Immature natural killer cell (primary cell): ENCODE results near the gene TMEM158. TPM values are rescaled to one million over a fixed set of nuclear protein-coding genes. Genes with fewer than 3 reads are reported as not detected.

Source experiments
- DNase-seq, 3 donors: peaks; one replicate each; pipeline ENCODE4 v3.0.0; 2022; ENCODE audit warnings: mixed read lengths in 1 of 3
- H3K27ac Mint-ChIP-seq, 6 donors: one replicate each; pipeline ENCODE4 v1.8.0; 2020; ENCODE audit warnings: mixed read lengths in 6 of 6, mild to moderate bottlenecking in 5 of 6, inconsistent platforms in 4 of 6, moderate library complexity in 3 of 6
- H3K27me3 Mint-ChIP-seq, 3 donors: one replicate each; pipeline ENCODE4 v1.8.0; 2020 to 2021; ENCODE audit warnings: low read depth in 3 of 3, mild to moderate bottlenecking in 3 of 3, mixed read lengths in 3 of 3, moderate library complexity in 3 of 3, inconsistent platforms in 1 of 3
- H3K36me3 Mint-ChIP-seq, 3 donors: one replicate each; pipeline ENCODE4 v1.8.0; 2020; ENCODE audit warnings: mixed read lengths in 3 of 3, inconsistent platforms in 2 of 3, mild to moderate bottlenecking in 2 of 3
- H3K4me1 Mint-ChIP-seq, 2 donors: one replicate each; pipeline ENCODE4 v1.8.0; 2020; ENCODE audit warnings: inconsistent platforms in 2 of 2, mild to moderate bottlenecking in 2 of 2, mixed read lengths in 2 of 2, moderate library complexity in 1 of 2
- H3K4me3 Mint-ChIP-seq, 5 donors: one replicate each; pipeline ENCODE4 v1.8.0; 2020; ENCODE audit warnings: mild to moderate bottlenecking in 5 of 5, mixed read lengths in 5 of 5, inconsistent platforms in 3 of 5, moderate library complexity in 3 of 5
- H3K9me3 Mint-ChIP-seq, 6 donors: one replicate each; pipeline ENCODE4 v1.8.0; 2020; ENCODE audit warnings: mild to moderate bottlenecking in 6 of 6, mixed read lengths in 6 of 6, inconsistent platforms in 4 of 6, moderate library complexity in 3 of 6
- polyA plus RNA-seq, 3 donors: library from polyadenylated mRNA; unstranded; fragments of 300-500 nt; fragmentation: Illumina TruSeq; gene quantifications; one replicate each; pipeline ENCODE4 v1.2.3, GENCODE V29; 2021

The TMEM158 gene
- polyA plus RNA-seq, 3 donors from 2014 or later = not detected

DNA sequence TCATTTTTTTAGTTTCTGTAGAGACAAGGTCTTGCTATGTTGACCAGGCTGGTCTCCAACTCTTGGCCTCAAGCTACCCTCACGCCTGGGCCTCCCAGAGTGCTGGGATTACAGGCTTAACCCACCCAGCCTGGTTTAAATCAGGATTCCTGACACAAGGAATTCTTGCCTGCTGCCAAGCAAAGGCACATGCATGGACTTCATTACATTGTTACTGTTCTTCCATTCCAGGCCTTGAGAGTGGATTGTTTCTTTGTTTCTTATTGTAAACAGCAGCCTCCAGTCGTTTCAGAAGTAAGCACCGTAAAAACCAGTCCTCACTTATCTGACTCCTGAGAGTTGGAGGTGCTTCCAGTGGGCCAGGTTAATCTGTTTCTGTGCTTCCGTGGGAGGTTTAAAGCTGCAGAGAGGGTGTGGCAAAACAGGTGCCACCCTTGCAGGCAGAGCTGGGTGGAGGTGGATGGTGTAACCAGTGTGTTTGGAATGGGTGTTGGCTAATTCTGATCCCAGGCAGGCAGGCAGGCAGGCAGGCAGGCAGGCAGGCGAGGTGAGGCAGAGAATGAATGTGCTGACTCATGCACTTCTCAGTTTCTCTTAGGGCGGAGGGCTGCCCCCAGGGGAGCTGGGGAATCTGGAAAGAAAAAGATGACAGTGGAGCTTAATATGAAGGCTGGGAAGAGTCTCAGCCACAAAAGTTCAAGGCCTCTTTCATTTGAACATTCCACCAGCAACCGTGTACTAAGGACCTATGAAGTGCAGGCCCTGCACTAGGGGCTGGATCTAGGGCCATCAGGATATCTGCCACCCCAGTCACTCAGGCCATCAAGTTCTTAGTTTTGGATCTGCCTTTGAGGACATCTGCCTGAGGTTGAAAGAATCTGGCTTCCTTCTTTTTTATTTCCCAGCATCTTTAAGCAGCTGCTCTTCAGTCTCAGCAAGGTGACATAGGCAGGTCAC lies 42.9 kb downstream of the TMEM158 start:
- H3K27me3 Mint-ChIP-seq = peaks cover 4 to 6% (median 5%) of the 10 kb centered on the region in 3 donors
- no peak overlapping the region for H3K27ac Mint-ChIP-seq
- no peak overlapping the region for H3K4me3 Mint-ChIP-seq

DNA sequence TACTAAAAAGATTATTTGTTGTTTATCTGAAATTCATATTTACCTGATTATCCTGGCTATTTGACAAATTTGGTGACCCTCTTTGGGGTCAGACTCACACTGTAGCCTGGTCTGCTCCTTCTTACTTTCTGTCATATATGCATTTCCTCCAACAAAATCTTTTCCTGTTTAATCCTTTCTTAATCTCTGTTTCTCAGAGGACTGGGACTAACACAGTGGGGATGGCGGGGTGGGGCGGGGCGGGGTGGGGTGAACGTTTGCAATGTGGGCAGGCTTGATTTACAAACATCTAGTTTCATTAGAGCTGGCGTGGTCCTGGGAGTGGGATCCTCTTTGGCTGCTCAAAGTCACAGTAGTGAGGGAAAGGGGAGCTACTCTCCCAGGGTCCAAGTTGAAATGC lies 44.6 kb downstream of the TMEM158 start:
- H3K27me3 Mint-ChIP-seq = peaks cover 4 to 5% (median 4%) of the 10 kb centered on the region in 3 donors
- no peaks in the 10 kb centered on the region for H3K36me3 Mint-ChIP-seq
- no peaks in the 10 kb centered on the region for H3K9me3 Mint-ChIP-seq
- no peaks in the 10 kb centered on the region for H3K4me1 Mint-ChIP-seq
- DNase-seq = no peak
- no peak overlapping the region for H3K4me3 Mint-ChIP-seq
- no peak overlapping the region for H3K27ac Mint-ChIP-seq

More for the DNA sequence above, 42.9 kb downstream of the TMEM158 start:
- no peaks in the 10 kb centered on the region for H3K4me1 Mint-ChIP-seq
- DNase-seq = no peak
- no peaks in the 10 kb centered on the region for H3K36me3 Mint-ChIP-seq
- H3K9me3 Mint-ChIP-seq = no peaks in the 10 kb centered on the region

DNA sequence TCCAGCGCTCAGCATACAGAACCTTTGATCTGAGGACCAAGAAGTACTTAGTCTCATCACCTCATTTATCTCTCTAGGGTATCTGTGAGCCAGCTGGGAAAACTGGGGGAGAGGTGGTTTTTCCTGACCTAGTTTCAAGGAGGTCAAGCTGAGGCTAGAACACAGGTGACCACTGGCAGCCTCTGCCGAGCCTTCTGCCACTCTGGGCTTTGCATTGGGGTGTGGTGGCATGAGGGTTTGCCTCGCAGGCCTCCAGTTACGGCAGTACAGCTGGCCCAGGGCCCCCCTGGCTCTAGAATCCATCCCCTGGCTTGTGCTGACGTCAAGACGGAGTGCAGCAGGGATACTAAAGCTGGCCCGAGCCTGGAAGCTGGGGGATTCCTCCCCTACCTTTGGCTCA lies 45.2 kb downstream of the TMEM158 start:
- Mint-ChIP-seq H3K36me3 (no peaks in the 10 kb centered on the region), H3K4me1 (no peaks in the 10 kb centered on the region), H3K4me3 (no peak overlapping the region), H3K27me3 (peaks cover 4 to 5% (median 4%) of the 10 kb centered on the region in 3 donors), H3K27ac (no peak overlapping the region), H3K9me3 (no peaks in the 10 kb centered on the region)
- no peak for DNase-seq

DNA sequence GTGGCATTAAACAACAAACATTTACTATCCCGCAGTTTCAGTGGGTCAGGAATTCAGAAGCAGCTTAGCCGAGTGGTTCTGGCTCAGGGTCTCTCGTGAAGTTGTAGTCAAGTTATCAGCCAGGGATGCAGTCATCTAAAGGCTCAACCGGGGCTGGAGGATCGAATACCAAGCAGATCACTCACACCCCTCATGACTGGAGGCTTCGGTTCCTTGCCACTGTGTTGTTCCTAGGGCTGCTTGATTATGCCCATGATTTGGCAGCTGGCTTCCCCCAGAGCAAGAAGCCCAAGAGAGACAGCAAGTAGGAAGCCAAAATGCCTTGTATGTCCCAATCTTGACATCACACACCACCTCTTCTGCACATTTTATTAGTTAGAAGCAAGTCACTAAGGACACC lies 46.0 kb downstream of the TMEM158 start:
- no peak for DNase-seq
- Mint-ChIP-seq H3K27ac (no peak overlapping the region), H3K4me1 (no peaks in the 10 kb centered on the region), H3K9me3 (no peaks in the 10 kb centered on the region), H3K4me3 (no peak overlapping the region), H3K27me3 (peaks cover 0 to 5% (median 5%) of the 10 kb centered on the region in 3 donors), H3K36me3 (no peaks in the 10 kb centered on the region)

DNA sequence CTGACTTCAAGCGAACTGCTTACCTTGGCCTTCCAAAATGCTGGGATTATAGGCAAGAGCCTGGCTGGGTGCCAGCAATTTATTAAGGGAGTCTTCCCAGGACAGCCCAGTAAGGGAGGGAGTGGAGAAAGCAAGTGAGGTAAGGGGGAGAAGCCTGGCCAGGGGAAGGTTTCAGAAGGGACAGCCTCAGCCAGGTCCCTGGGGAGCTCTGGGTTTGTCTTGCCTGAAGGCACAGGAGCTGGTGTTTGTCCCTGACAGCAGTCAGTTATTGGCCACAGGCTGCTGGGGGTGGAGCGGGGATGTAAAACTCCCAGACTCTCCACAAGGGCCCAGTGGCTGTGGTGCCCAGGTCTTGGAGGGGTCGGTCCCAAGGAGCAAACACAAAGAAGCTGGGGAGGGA lies 46.9 kb downstream of the TMEM158 start:
- H3K27me3 Mint-ChIP-seq = peaks cover 0 to 5% (median 5%) of the 10 kb centered on the region in 3 donors
- no peaks in the 10 kb centered on the region for H3K9me3 Mint-ChIP-seq
- H3K27ac Mint-ChIP-seq = no peak overlapping the region
- DNase-seq = no peak
- no peaks in the 10 kb centered on the region for H3K36me3 Mint-ChIP-seq
- no peaks in the 10 kb centered on the region for H3K4me1 Mint-ChIP-seq
- no peak overlapping the region for H3K4me3 Mint-ChIP-seq

DNA sequence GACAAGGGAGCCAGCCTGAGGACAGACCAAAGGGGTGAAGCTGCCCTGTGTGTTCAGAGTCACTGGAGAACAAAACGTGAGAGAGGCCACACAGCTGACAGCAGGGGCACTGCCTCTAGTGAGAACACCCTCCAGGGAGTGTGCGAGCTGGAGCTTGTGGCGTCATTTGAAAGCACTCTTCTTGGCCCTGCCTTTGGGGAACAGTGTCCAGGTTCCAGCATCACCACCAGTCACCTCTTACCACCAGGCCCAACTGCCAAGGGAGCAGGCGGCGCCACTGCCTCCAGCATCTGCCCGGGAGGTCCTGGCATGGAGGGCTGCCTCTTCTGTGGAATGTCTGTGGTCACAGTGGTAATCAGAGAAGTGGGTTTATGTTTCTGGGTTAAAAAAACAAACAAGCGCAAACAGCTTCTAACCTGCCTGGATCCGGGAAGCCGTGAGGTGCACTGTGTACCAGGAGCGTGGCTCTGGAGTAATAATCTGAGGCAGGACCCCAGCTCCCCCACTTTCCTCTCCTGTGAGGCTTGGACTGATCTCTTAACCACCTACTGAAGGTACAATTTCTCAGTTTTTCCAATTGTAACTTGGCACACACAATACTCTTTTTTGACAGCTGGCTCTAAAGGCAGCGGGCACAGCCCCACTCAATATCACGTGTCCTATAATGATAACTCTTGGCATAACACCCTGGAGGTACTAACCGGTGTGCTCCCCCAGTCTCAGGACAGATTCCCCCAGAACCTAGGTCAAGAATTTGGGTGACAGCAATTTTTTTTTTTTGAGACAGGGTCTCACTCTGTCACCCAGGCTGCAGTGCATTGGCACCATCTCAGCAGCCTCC lies 47.7 kb downstream of the TMEM158 start:
- H3K4me1 Mint-ChIP-seq = no peaks in the 10 kb centered on the region
- no peaks in the 10 kb centered on the region for H3K9me3 Mint-ChIP-seq
- H3K27ac Mint-ChIP-seq = no peak overlapping the region
- DNase-seq = no peak
- peaks cover 0 to 6% (median 5%) of the 10 kb centered on the region in 3 donors for H3K27me3 Mint-ChIP-seq
- H3K36me3 Mint-ChIP-seq = no peaks in the 10 kb centered on the region
- no peak overlapping the region for H3K4me3 Mint-ChIP-seq

DNA sequence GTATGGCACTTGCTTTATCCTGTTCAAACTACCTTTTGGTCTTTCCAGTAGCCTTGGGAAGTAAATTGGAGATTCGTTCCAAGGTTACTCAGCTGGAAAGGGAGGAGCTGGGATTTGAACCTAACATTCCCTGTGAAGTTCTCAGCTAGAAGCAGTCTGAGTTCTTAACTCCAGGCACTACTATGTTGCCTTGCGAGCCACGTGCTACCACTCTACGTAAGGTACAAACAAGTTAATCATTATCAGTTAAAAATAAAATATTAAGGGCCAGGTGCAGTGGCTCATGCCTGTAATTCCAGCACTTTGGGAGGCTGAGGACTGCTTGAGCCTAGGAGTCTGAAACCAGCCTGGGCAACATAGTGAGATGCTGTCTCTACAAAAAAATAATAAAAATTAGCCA lies 49.2 kb downstream of the TMEM158 start:
- Mint-ChIP-seq H3K9me3 (no peaks in the 10 kb centered on the region), H3K4me1 (no peaks in the 10 kb centered on the region), H3K27me3 (peaks cover 1 to 7% (median 5%) of the 10 kb centered on the region in 3 donors), H3K36me3 (no peaks in the 10 kb centered on the region), H3K27ac (no peak overlapping the region), H3K4me3 (no peak overlapping the region)
- no peak for DNase-seq

Other genes starting within 250 kb of the TMEM158 start
- gene CLEC3B, start 200.0 kb downstream of the TMEM158 start, polyA plus RNA-seq = 1 to 10 TPM; 1.7 to 7.6 (median 2.0) TPM
- 1 to 10 TPM; 1.1 to 3.3 (median 2.0) TPM for gene CDCP1, start 79.9 kb downstream of the TMEM158 start, polyA plus RNA-seq
- 1 to 10 TPM; 5.0 to 9.9 (median 9.1) TPM for gene LARS2, start 162.3 kb upstream of the TMEM158 start, polyA plus RNA-seq